SK-N-DZ (cell line): ENCODE results near the gene CTNNA2.

Experiments used
- DNase-seq: peaks from one replicate; pipeline ENCODE4 v3.0.0-alpha.2; 2015; ENCODE audit warnings: low spot score

The CTNNA2 gene

DNA sequence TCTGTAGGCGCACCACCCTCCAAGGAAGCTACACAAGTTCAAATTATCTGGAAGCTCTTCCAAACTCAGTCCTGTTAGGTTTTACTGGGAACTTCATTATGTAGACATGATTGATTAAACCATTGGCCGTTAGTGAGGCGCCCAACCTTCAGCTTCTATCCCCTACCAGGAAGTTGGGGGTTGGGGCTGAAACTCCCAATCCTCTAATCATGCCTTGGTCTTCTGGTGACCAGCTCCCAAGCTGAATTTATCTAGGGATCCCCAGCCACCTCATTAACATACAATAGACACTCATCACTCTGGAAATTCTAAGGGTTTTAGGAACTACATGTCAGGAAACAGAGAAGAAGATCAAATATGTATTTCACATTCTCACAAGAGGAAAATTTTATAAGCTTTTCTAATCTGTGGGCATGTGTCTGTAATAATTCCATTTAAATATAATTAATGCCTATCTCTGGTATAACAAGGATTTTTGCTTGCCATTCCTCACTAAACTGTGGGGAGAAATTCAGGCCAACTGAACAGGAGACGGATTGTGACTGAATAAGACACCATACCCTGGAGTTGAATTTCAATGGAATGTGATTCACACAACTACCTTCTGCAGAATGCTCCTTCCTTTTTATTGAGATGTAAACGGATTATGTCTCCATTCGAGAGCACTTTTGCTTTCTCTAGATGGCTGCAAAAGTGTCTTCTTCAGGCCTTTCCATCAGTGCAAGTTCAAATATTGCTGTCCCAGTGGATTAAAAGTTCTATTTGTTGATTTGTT, 463.1 kb downstream of the CTNNA2 start:
- DNase-seq = no peak

DNA sequence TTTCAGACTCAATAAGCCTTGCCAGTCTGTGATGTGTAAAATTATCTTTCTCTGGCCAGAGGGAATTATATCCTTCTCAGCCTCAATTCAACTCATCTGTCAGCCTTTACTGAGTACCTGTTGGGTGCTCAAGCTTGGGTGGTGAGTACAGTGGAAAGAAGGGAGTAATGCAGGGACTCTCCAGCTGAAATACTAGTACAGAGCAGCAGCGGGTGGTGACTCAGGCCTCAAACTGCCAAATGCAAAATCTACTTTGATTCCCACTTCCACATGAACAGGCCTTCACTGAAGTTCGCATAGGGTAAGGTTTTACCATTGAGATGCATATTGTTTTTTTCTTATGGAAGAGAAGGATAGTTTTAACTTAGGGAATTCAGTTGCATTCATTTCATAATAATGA, 464.9 kb downstream of the CTNNA2 start:
- no peak for DNase-seq

GRCh38 chr2:79980116-79980515, 467.3 kb downstream of the CTNNA2 start:
- no peak for DNase-seq

- DNase-seq = no peak
Measured at GRCh38 chr2:79980816-79981215, 468.0 kb downstream of the CTNNA2 start.

DNA sequence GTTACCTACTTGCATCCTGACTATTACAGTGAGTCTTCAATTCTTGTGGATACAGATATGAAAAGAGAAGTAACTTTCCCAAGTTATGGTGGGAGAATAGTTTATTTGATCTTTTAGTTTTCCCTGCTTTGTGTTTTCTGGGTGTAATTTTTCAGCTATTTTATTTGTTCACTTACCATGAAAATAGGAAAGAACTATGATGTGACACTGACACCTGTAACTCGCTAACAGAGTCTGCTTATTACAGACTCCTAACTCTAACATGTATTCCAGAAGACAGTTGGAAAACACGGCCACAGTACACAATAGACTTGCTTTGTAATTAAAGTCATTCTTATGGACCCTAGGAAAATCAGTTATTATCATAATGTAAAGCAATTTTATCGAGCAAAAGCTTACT, 468.5 kb downstream of the CTNNA2 start:
- DNase-seq = no peak

DNA sequence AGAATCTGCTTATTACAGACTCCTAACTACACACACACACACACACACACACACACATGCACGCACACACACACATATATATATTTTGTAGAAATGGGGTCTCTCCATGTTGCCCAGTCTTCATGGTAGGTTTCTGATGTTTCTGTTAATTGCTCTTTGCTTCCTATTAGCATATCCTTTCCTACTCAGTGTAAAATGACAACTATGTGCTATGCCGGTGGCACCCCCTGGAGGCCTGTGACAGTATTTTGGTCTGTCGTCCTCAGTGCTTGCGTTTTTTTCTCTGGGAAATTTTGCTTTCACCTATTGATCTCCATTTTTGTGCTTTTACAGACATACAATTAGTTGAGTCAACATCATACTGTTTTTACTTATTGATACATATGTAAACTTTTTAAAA, 469.6 kb downstream of the CTNNA2 start:
- no peak for DNase-seq

DNA sequence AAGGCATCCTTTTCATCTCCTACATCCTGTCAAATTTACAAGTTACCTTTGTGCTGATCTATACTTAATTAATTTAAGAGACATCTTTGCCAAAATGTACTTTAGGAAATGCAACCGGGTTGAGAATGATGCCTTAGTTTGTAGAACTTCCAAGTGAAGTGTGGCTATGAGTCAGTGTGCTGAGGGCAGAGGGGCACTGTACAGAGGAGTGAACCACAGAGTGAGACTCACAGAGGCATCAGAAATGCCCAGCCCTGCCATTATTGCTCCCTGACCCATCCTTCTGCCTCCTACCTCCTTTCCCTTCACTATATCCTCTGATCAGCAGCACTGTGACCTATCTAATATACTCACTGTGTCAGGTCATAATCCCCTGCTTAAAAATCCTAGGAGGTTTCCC, 471.6 kb downstream of the CTNNA2 start:
- no peak for DNase-seq

- DNase-seq = no peak
Measured at GRCh38 chr2:79985145-79985544, 472.3 kb downstream of the CTNNA2 start.

- no peak for DNase-seq
Measured at GRCh38 chr2:79985571-79985970, 472.7 kb downstream of the CTNNA2 start.

GRCh38 chr2:79993144-79993543, 480.3 kb downstream of the CTNNA2 start:
- no peak for DNase-seq

DNA sequence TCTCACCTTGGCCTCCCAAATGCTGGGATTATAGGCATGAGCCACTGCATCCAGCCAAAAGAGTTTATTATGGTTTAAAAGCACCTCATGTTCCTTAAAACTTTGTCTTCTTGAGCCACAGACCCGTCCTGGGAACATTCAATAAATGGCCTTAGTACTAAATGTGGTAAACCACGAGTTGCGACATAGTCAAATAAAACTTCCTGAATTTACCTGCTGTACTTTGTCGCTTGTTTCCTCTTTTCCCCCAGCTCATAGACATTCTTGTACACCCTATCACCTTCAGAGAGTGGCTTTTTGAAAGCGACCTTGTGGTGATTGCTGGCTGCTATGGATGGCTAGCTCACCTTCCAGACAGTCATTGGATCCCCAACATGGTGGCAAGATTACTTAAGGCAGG, 481.3 kb downstream of the CTNNA2 start:
- no peak for DNase-seq

GRCh38 chr2:79994965-79995364, 482.1 kb downstream of the CTNNA2 start:
- DNase-seq = no peak

- no peak for DNase-seq
Measured at GRCh38 chr2:79996709-79997108, 483.9 kb downstream of the CTNNA2 start.

DNA sequence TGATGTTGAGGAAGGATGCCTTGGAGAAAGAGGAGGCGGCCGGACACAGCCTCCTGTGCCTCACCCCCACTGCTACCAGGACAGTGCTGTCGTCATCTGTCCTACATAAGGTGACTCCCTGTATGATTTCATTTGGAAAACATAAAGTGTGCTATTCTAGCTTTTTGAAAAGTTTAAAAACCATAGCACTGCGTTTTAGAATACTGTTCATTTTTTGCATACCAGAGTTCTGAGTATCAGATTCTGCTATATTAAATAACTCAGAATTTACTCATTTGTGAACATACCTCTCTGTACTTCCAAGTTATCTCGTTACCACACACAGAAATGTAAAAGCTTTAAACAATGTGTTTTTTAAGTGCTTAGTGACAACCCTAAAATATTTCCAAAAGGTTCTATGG, 488.9 kb downstream of the CTNNA2 start:
- no peak for DNase-seq

- DNase-seq = no peak
Measured at GRCh38 chr2:80002112-80002511, 489.3 kb downstream of the CTNNA2 start.

DNA sequence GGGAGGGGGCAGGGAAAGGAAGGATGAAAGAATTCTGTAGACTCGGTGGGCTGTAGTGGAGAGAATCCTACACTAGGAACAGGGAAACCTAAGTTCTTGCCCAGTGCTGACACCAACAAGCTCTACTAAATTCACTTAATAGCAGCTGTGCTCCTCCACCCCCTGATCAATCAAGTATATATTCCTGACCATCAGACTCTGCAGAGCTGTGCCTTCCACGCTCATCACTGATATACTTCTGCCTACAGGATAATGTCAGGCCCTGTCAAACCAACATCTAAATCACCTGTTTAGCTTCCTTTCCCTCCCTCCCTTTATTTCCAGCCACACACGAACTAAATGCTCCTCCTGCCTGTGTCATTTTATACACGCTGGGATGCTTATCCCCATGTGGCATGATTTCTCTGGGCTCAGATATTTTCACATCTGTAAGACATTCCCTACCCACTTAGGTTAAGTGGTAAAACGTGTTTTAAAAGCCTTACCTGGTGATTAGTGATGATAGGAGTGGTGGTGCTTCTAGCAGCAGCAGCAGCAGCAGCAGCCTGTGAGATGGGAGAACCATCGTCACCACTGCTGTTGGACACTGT, 489.8 kb downstream of the CTNNA2 start:
- no peak for DNase-seq

- no peak for DNase-seq
Measured at GRCh38 chr2:80007777-80008503, 495.1 kb downstream of the CTNNA2 start.

- DNase-seq = no peak
Measured at GRCh38 chr2:80008596-80008995, 495.7 kb downstream of the CTNNA2 start.

- DNase-seq = no peak
Measured at GRCh38 chr2:80009211-80009610, 496.4 kb downstream of the CTNNA2 start.

DNA sequence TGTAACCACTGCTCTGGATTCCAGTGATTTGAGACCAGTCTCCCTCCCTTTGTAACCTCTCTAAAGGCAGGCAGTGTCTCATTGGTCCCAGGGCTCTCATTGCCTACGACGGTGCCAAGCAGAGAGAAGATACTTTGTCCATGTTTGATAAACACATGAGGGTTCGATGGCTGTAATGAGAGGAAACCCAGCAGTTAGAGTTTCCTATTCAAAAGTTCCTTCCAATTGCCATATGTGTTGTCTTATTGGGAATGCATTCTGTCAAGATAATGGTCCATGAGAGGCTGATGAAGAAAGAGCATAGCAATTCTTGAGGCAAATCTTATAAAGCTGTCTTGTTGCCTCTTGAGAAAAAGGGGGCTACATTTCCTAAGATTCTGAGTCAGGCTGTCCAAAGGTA, 499.2 kb downstream of the CTNNA2 start:
- DNase-seq = no peak

DNA sequence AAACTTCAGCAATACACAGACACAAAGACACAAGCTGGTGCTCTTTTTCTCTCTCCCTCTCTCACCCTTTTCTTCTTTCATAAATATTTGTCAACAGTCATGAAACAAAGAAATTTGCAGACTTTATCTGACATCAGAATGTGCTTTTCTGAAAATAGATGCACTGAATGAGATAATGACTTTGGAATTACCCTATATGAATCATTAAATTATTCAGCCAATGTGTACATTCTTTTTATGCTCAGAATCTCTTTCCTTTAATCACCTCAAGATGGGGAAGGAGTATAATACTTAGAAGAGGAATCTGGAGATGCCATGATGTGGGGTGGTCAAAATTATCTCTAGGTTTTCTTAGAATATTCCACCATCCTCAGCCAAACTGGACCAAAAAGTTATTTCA, 501.8 kb downstream of the CTNNA2 start:
- no peak for DNase-seq

- DNase-seq = no peak
Measured at GRCh38 chr2:80016171-80016570, 503.3 kb downstream of the CTNNA2 start.
